Karpas-422 (cell line): Measurements from ENCODE around the gene LBX2. TPM values are rescaled to one million over a fixed set of nuclear protein-coding genes. Genes with fewer than 3 reads are reported as not detected.
"Not testable (repeated sequence)": the region's sequence is repeated elsewhere in the genome, so short reads cannot be mapped to it uniquely, and the experiment has no call there.

ENCODE experiments used
- DNase-seq: peaks from one replicate; pipeline ENCODE4 v3.0.0-alpha.2; 2015
- H2AFZ ChIP-seq: fragments of 200-600 bp; sonication (generic); 2 replicates; pipeline ENCODE4 v1.6.1; 2014; ENCODE audit warnings: antibody characterized with exemption, low read length, mixed read lengths
- H3K27ac ChIP-seq: fragments of 200-600 bp; sonication (generic); 2 replicates; pipeline ENCODE4 v1.5.1; 2014; ENCODE audit warnings: mild to moderate bottlenecking, low read length, moderate library complexity
- H3K27me3 ChIP-seq: fragments of 200-600 bp; sonication (generic); 2 replicates; pipeline ENCODE4 v1.6.1; 2014; ENCODE audit warnings: low read length, mixed read lengths
- H3K36me3 ChIP-seq: fragments of 200-600 bp; sonication (generic); 2 replicates; pipeline ENCODE4 v1.6.1; 2014; ENCODE audit warnings: low read length, mixed read lengths; ENCODE audit not compliant: insufficient read depth
- H3K4me1 ChIP-seq: fragments of 200-600 bp; sonication (generic); 2 replicates; pipeline ENCODE4 v1.6.1; 2014; ENCODE audit warnings: mild to moderate bottlenecking, low read length, mixed read lengths
- H3K4me2 ChIP-seq: fragments of 200-600 bp; sonication (generic); 2 replicates; pipeline ENCODE4 v1.6.1; 2014; ENCODE audit warnings: low read length, low read depth, mild to moderate bottlenecking; ENCODE audit not compliant: poor library complexity, severe bottlenecking
- H3K4me3 ChIP-seq: fragments of 200-600 bp; sonication (generic); 2 replicates; pipeline ENCODE4 v1.5.1; 2014; ENCODE audit warnings: mild to moderate bottlenecking, antibody characterized with exemption, low read length, mixed read lengths
- H3K79me2 ChIP-seq: fragments of 200-600 bp; sonication (generic); 2 replicates; pipeline ENCODE4 v1.6.1; 2014; ENCODE audit warnings: mild to moderate bottlenecking, low read length, mixed read lengths
- H3K9ac ChIP-seq: fragments of 200-600 bp; sonication (generic); 2 replicates; pipeline ENCODE4 v1.6.0; 2014; ENCODE audit warnings: low read length
- H3K9me2 ChIP-seq: fragments of 200-600 bp; sonication (generic), shearing (Covaris generic); replicated peaks from 2 replicates; pipeline ENCODE4 v1.6.0; 2014; ENCODE audit warnings: mild to moderate bottlenecking, low read length, moderate library complexity; ENCODE audit not compliant: insufficient read depth
- H3K9me3 ChIP-seq: fragments of 300-700, 200-600 bp; sonication (generic); 2 replicates; pipeline ENCODE4 v1.6.1; 2014; ENCODE audit warnings: low read length, mixed read lengths
- H4K20me1 ChIP-seq: fragments of 200-600 bp; sonication (generic); 2 replicates; pipeline ENCODE4 v1.6.1; 2014; ENCODE audit warnings: mild to moderate bottlenecking, antibody characterized with exemption, low read length, low read depth; ENCODE audit not compliant: insufficient read depth
- total RNA-seq: library from RNA; depleted of rRNA; stranded (reverse); fragments of >200 nt; shearing (Covaris generic); gene quantifications from 2 replicates; pipeline ENCODE4 v1.2.3, GENCODE V29; 2014; ENCODE audit warnings: low replicate concordance

Gene LBX2
- total RNA-seq, 1 experiment from 2014 or later = 7.2 TPM

DNA sequence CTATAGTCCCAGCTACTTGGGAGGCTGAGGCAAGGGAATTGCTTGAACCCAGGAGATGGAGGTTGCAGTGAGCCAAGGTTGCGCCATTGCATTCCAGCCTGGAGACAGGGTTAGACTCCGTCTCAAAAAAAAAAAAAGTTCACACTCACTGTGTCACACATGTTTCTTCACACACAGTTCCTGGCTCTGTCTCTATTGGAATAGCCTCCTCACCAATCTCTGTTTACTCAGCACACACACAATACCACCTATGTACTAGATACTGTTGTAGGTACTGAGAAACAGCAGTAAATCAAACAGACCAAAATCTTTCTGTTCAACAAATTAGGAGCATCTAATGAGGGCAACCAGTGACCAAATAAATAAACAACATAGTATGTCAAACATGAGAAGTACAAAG is 13.3 kb downstream of the LBX2 start:
- H3K9me2 ChIP-seq = no peaks in the 10 kb centered on the region

DNA sequence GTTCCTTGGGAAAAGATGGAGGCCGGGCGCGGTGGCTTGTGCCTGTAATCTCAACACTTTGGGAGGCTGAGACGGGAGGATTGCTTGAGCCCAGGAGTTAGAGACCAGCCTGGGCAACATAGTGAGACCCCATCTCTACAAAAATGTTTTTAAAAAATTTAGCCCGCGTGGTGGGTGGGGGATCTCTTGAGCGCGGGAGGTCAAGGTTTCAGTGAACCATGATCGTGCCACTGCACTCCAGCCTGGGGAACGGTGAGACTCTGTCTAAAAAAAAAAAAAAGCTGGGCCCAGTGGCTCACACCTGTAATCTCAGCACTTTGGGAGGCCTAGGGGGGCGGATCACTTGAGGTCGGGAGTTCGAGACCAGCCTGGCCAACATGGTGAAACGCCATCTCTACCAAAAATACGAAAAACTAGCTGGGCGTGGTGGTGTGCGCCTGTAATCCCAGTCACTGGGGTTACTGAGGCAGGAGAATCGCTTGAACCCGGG is 15.7 kb downstream of the LBX2 start:
- H3K4me2 ChIP-seq = peak overlapping the region; percentile 88
- not testable (repeated sequence) for H3K9me2 ChIP-seq, H4K20me1 ChIP-seq, H3K9me3 ChIP-seq, H3K27me3 ChIP-seq, DNase-seq
- H2AFZ ChIP-seq = 0 out of 2 replicates have a peak overlapping the region, but pooled peaks have one; percentile 85
- peaks cover 29% of the 10 kb centered on the region for H3K4me1 ChIP-seq
- H3K9ac ChIP-seq = peak overlapping the region; percentile 85
- peaks cover 56% of the 10 kb centered on the region for H3K79me2 ChIP-seq
- peaks cover 11% of the 10 kb centered on the region; the same call in 1 of the 2 replicates for H3K36me3 ChIP-seq
- H3K27ac ChIP-seq = peak overlapping the region; percentile 72; the same call in 1 of the 2 replicates
- H3K4me3 ChIP-seq = peak overlapping the region; percentile 97

More for the DNA sequence above, 13.3 kb downstream of the LBX2 start:
- H3K27ac ChIP-seq = no peak overlapping the region
- DNase-seq = no peak
- H3K36me3 ChIP-seq = peaks cover 3% of the 10 kb centered on the region; the same call in 1 of the 2 replicates
- no peak overlapping the region for H3K9ac ChIP-seq
- peaks cover 40% of the 10 kb centered on the region for H3K79me2 ChIP-seq
- no peaks in the 10 kb centered on the region for H3K27me3 ChIP-seq
- H3K4me3 ChIP-seq = no peak overlapping the region
- no peaks in the 10 kb centered on the region for H4K20me1 ChIP-seq
- no peak overlapping the region for H3K4me2 ChIP-seq
- H3K9me3 ChIP-seq = no peaks in the 10 kb centered on the region
- H3K4me1 ChIP-seq = peaks cover 18% of the 10 kb centered on the region
- no peak overlapping the region for H2AFZ ChIP-seq

DNA sequence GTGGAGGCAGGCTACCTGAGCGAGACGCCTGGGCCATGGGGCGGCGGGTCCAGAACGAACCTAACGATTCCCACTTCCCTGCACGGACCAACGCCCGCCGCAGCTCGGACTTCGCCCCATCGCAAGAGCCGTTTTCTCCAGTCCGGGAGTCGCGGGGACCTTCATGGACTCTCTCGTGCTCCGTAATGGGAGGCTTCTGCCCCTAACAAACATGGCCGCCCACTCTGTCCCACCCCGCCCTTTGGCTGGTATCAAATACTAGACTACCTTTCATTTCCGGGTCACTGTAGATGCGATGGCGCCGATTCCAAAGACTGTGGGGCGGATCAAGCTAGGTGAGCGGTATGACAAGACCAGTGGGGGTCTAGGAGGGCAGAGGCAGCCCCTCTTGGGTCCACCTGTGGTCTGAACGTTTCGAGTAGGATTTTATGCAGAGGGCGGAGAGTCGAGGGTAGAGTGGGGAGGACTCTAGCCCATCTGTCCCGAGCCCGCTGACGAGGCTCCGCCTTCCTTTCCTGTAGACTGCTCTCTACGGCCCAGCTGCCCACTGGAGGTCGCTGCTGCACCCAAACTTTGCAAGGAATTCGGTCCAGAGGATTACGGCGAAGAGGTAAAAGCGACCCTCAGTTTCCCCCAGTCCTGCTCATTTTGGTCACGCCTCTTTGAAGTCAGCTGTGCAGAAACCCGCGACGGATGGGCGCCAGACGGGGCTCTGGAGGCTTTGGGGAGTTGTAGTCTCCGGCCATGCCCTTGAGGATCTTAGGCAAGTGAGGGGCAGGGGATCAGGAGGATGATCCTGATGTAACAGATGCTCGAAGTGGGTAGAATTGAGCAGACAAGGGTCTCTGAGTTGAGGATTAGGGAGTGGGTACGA is 16.4 kb downstream of the LBX2 start, which contains the start of the genes CCDC142 and TTC31:
CCDC142 (minus strand) TSS at position 198 of the 874 bp plus-strand sequence; CDS start at position 37, 161 bp downstream.
TTC31 (plus strand) TSS at position 281 of the 874 bp plus-strand sequence; CDS start at position 296, 15 bp downstream.
- H3K9me3 ChIP-seq = no peaks in the 10 kb centered on the region
- no peaks in the 10 kb centered on the region for H3K27me3 ChIP-seq
- H4K20me1 ChIP-seq = no peaks in the 10 kb centered on the region
- peak within 1 kb of the TSS; percentile 85 for H2AFZ ChIP-seq
- peak; percentile 98 for DNase-seq
- H3K4me3 ChIP-seq = peak within 1 kb of the TSS; percentile 97
- H3K27ac ChIP-seq = peak within 1 kb of the TSS; percentile 72
- peak within 1 kb of the TSS; percentile 88 for H3K4me2 ChIP-seq
- peaks cover 8% of the 10 kb centered on the region; the same call in 1 of the 2 replicates for H3K36me3 ChIP-seq
- H3K4me1 ChIP-seq = peaks cover 29% of the 10 kb centered on the region
- H3K9ac ChIP-seq = peak within 1 kb of the TSS; percentile 85
- peaks cover 54% of the 10 kb centered on the region for H3K79me2 ChIP-seq
- no peaks in the 10 kb centered on the region for H3K9me2 ChIP-seq

DNA sequence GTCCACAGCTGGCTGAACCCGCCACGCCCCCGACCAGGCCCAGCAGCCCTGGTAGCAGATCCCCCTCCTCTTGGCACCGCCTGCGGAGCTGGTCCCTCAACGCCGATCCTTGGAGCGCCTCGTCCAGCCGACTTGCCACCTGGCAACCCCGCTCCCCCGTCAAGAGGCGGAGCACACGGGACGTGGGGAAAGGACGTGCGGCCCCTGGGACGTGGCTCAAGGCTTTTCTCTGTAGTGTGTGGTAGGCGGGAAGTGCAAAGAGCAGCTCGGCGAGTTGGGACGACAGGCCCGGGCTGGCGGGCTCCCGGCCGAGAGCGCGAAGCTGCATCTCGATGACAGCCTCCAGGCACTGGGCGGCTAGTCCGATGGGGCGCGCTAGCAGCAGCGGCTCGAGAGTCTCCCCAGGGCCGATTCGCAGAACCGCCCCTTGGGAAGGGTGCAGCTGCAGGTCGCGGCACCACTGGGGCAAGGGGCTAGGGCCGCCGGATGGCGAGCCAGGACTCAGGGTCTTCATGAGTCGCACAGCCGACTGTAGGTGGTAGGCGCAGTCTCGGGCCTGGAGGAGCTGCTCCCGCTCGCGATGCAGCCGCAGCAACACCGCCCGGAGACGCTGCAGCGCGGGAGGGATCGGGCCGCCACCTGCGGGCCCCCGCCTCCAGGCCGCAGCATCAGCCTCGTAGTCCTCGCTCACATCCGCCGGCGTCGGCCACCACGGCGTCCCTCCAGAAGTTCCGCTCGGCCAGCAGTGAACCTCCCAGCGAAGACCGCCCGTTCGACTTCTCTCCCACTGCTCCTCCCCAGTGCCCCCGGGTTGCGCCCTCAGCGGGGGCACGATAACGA is 17.2 kb downstream of the LBX2 start:
- Histone ChIP-seq H3K9me2 (no peaks in the 10 kb centered on the region), H4K20me1 (no peaks in the 10 kb centered on the region), H3K79me2 (peaks cover 52% of the 10 kb centered on the region), H3K4me1 (peaks cover 29% of the 10 kb centered on the region), H3K9ac (peak overlapping the region; percentile 85), H3K4me3 (peak overlapping the region; percentile 97), H3K27me3 (no peaks in the 10 kb centered on the region), H3K9me3 (no peaks in the 10 kb centered on the region), H3K27ac (peak overlapping the region; percentile 72), H3K36me3 (peaks cover 8% of the 10 kb centered on the region; the same call in 1 of the 2 replicates), H2AFZ (peak overlapping the region; percentile 85; the same call in 1 of the 2 replicates), H3K4me2 (peak overlapping the region; percentile 88)
- peak; percentile 91 for DNase-seq

GRCh38 chr2:74481431-74481830 is 18.0 kb downstream of the LBX2 start:
- H2AFZ ChIP-seq = no peak overlapping the region
- peaks cover 49% of the 10 kb centered on the region for H3K79me2 ChIP-seq
- DNase-seq = no peak
- no peaks in the 10 kb centered on the region for H3K27me3 ChIP-seq
- H3K4me2 ChIP-seq = peak overlapping the region; percentile 88
- peaks cover 29% of the 10 kb centered on the region for H3K4me1 ChIP-seq
- H3K9ac ChIP-seq = peak overlapping the region; percentile 85
- H3K9me3 ChIP-seq = no peaks in the 10 kb centered on the region
- H3K36me3 ChIP-seq = peaks cover 8% of the 10 kb centered on the region; the same call in 1 of the 2 replicates
- peak overlapping the region; percentile 72; the same call in 1 of the 2 replicates for H3K27ac ChIP-seq
- H3K9me2 ChIP-seq = no peaks in the 10 kb centered on the region
- peak overlapping the region; percentile 97 for H3K4me3 ChIP-seq
- H4K20me1 ChIP-seq = no peaks in the 10 kb centered on the region

- Histone ChIP-seq H3K9ac (no peak overlapping the region), H3K36me3 (peaks cover 13% of the 10 kb centered on the region), H3K4me2 (no peak overlapping the region), H3K9me2 (no peaks in the 10 kb centered on the region), H2AFZ (no peak overlapping the region), H3K79me2 (peaks cover 13% of the 10 kb centered on the region), H4K20me1 (no peaks in the 10 kb centered on the region; the same call in 1 of the 2 replicates), H3K9me3 (no peaks in the 10 kb centered on the region), H3K4me3 (no peak overlapping the region), H3K27ac (no peak overlapping the region), H3K27me3 (no peaks in the 10 kb centered on the region), H3K4me1 (peaks cover 26% of the 10 kb centered on the region)
- DNase-seq = no peak
Measured at GRCh38 chr2:74474899-74475298, 24.5 kb downstream of the LBX2 start.

DNA sequence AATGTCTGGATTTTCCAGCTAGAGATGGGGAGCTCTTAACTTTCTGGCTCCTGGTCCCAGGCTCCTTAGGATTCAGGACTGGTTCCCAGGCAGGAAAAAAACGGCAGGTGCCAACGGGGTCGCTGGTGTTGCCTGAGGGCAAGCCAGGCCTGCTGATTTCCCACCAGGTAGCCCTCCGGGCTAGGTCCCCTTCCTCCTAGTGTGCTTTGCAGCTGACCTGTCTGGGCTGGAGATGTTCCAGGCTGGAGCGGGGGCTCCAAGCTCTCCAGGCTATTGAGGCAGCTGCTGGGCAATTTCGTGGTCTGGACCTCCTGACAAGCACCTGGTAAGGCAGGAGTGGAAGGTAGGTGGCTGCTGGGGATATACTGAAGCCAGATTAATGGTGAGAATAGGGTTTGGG is 24.9 kb downstream of the LBX2 start:
- Histone ChIP-seq H3K27ac (no peak overlapping the region), H3K36me3 (peaks cover 10% of the 10 kb centered on the region; the same call in 1 of the 2 replicates), H3K4me1 (peaks cover 24% of the 10 kb centered on the region), H3K27me3 (no peaks in the 10 kb centered on the region), H3K4me2 (no peak overlapping the region), H4K20me1 (no peaks in the 10 kb centered on the region; the same call in 1 of the 2 replicates), H3K79me2 (peaks cover 9% of the 10 kb centered on the region), H3K9ac (no peak overlapping the region), H3K4me3 (no peak overlapping the region), H3K9me2 (no peaks in the 10 kb centered on the region), H2AFZ (no peak overlapping the region), H3K9me3 (no peaks in the 10 kb centered on the region)
- DNase-seq = no peak
